ENCODE measurements around the gene TLE3. TPM values are rescaled to one million over a fixed set of nuclear protein-coding genes. Genes with fewer than 3 reads are reported as not detected.

The TLE3 gene
- total and polyA plus RNA-seq, 2 of the 13 experiments (the other 11 are each of a cell fraction or from before 2014, with no cell fraction given), result 11.9 to 13.8 TPM

GRCh38 chr15:70140025-70140542 lies 42.4 kb upstream of the TLE3 start (continued):
- TF ChIP-seq TFAP4 (IDR thresholded peaks at IDR 0.05; ENCODE audit: borderline replicate concordance, low read depth), result no peak
- TF ChIP-seq PHF5A (CRISPR knock-in tag; IDR thresholded peaks at IDR 0.05; ENCODE audit: low read depth, unreplicated experiment), result no peak
- no peak for TF ChIP-seq SPEN (CRISPR knock-in tag; IDR thresholded peaks at IDR 0.05; ENCODE audit: low read depth)
- TF ChIP-seq ZNF7 (CRISPR knock-in tag; IDR thresholded peaks at IDR 0.05), result no peak
- TF ChIP-seq TFE3 (CRISPR knock-in tag; IDR thresholded peaks at IDR 0.05), result no peak
- TF ChIP-seq ZNF235 (CRISPR knock-in tag; IDR thresholded peaks at IDR 0.05; ENCODE audit: borderline replicate concordance), result no peak
- peak; percentile 11; the same call in 1 of the 2 replicates for TF ChIP-seq MLXIP (CRISPR knock-in tag; IDR thresholded peaks at IDR 0.05; ENCODE audit: borderline replicate concordance)
- no peak for TF ChIP-seq U2AF2 (IDR thresholded peaks at IDR 0.05; ENCODE audit: low read depth, low read length)
- TF ChIP-seq SATB2 (CRISPR knock-in tag; IDR thresholded peaks at IDR 0.05), result no peak
- no peak for TF ChIP-seq ATF5 (CRISPR knock-in tag; IDR thresholded peaks at IDR 0.05; ENCODE audit: low read depth)
- TF ChIP-seq PHB2 (IDR thresholded peaks at IDR 0.05; ENCODE audit: partially characterized antibody), result no peak
- peak; percentile 1; the same call in 1 of the 2 replicates for TF ChIP-seq ZNF335 (CRISPR knock-in tag; IDR thresholded peaks at IDR 0.05)
- no peak for TF ChIP-seq MED8 (CRISPR knock-in tag; IDR thresholded peaks at IDR 0.05; ENCODE audit: insufficient replicate concordance)
- TF ChIP-seq ZNF776 (CRISPR knock-in tag; IDR thresholded peaks at IDR 0.05), result peak; percentile 62; the same call in 1 of the 2 replicates
- TF ChIP-seq NCOA1 (CRISPR knock-in tag; IDR thresholded peaks at IDR 0.05), result no peak
- no peak for TF ChIP-seq ZBTB26 (CRISPR knock-in tag; IDR thresholded peaks at IDR 0.05; ENCODE audit: borderline replicate concordance)
- no peak for TF ChIP-seq ZSCAN29 (CRISPR knock-in tag; conservative IDR thresholded peaks at IDR 0.05)
- TF ChIP-seq ZNF781 (CRISPR knock-in tag; IDR thresholded peaks at IDR 0.05; ENCODE audit: borderline replicate concordance, not compliant biosample characterization), result peak; percentile 4
- TF ChIP-seq MAFG (CRISPR knock-in tag; IDR thresholded peaks at IDR 0.05), result no peak
- TF ChIP-seq PRPF4 (IDR thresholded peaks at IDR 0.05; ENCODE audit: low read depth, low read length, poor library complexity, severe bottlenecking), result no peak
- TF ChIP-seq SKIL (CRISPR knock-in tag; IDR thresholded peaks at IDR 0.05; ENCODE audit: borderline replicate concordance), result no peak
